Dendritic cell treated with granulocyte-macrophage colony-stimulating factor and Interleukin-4, amounts not matched to agents 40 ng/mL and 50 ng/mL, for 4 days (primary cell): ENCODE data around the gene TPP1.

Experiments used
- H3K27ac Mint-ChIP-seq: one replicate; pipeline ENCODE4 v1.8.0; 2022; ENCODE audit warnings: mild to moderate bottlenecking, mixed read lengths
- H3K27me3 Mint-ChIP-seq: one replicate; pipeline ENCODE4 v1.8.0; 2022; ENCODE audit warnings: mild to moderate bottlenecking, mixed read lengths
- H3K36me3 Mint-ChIP-seq: one replicate; pipeline ENCODE4 v1.8.0; 2022; ENCODE audit warnings: low read depth, mixed read lengths
- H3K4me1 Mint-ChIP-seq: one replicate; pipeline ENCODE4 v1.8.0; 2022; ENCODE audit warnings: low read depth, mixed read lengths
- H3K4me3 Mint-ChIP-seq: one replicate; pipeline ENCODE4 v1.8.0; 2022; ENCODE audit warnings: mild to moderate bottlenecking, moderate library complexity, mixed read lengths
- H3K9me3 Mint-ChIP-seq: one replicate; pipeline ENCODE4 v1.8.0; 2022; ENCODE audit warnings: mixed read lengths
- intact Hi-C: fragments of 100-400 bp; cut with micrococcal nuclease; formaldehyde crosslinking; loops from one replicate; pipeline ENCODE4 v1.15.0; 2022

TPP1 gene

GRCh38 chr11:6588018-6588417 lies 31.2 kb downstream of the TPP1 start:
- H3K4me1 Mint-ChIP-seq, result no peaks in the 10 kb centered on the region
- H3K4me3 Mint-ChIP-seq, result no peak overlapping the region
- peaks cover 20% of the 10 kb centered on the region for H3K9me3 Mint-ChIP-seq
- no peaks in the 10 kb centered on the region for H3K27me3 Mint-ChIP-seq
- no peak overlapping the region for H3K27ac Mint-ChIP-seq
- peaks cover 61% of the 10 kb centered on the region for H3K36me3 Mint-ChIP-seq
- intact Hi-C loops, result no loop called here

GRCh38 chr11:6587360-6587953 lies 31.8 kb downstream of the TPP1 start:
- no peak overlapping the region for H3K27ac Mint-ChIP-seq
- peaks cover 26% of the 10 kb centered on the region for H3K9me3 Mint-ChIP-seq
- peaks cover 62% of the 10 kb centered on the region for H3K36me3 Mint-ChIP-seq
- intact Hi-C loops, result no loop called here
- no peak overlapping the region for H3K4me3 Mint-ChIP-seq
- no peaks in the 10 kb centered on the region for H3K4me1 Mint-ChIP-seq
- no peaks in the 10 kb centered on the region for H3K27me3 Mint-ChIP-seq

- Mint-ChIP-seq H3K9me3 (peaks cover 27% of the 10 kb centered on the region), H3K4me3 (no peak overlapping the region), H3K4me1 (no peaks in the 10 kb centered on the region), H3K36me3 (peaks cover 55% of the 10 kb centered on the region), H3K27ac (no peak overlapping the region), H3K27me3 (no peaks in the 10 kb centered on the region)
- intact Hi-C loops, result no loop called here
Observed at GRCh38 chr11:6586434-6587359, 32.5 kb downstream of the TPP1 start.

- no peaks in the 10 kb centered on the region for H3K27me3 Mint-ChIP-seq
- H3K4me1 Mint-ChIP-seq, result no peaks in the 10 kb centered on the region
Observed at GRCh38 chr11:6584528-6584927, 34.7 kb downstream of the TPP1 start.

GRCh38 chr11:6583584-6583983 lies 35.6 kb downstream of the TPP1 start:
- Mint-ChIP-seq H3K27ac (no peak overlapping the region), H3K4me3 (no peak overlapping the region), H3K36me3 (peaks cover 64% of the 10 kb centered on the region), H3K27me3 (no peaks in the 10 kb centered on the region), H3K9me3 (peaks cover 27% of the 10 kb centered on the region), H3K4me1 (no peaks in the 10 kb centered on the region)
- intact Hi-C loops, result no loop called here

More at GRCh38 chr11:6584528-6584927, 34.7 kb downstream of the TPP1 start:
- H3K36me3 Mint-ChIP-seq, result peaks cover 62% of the 10 kb centered on the region
- no peak overlapping the region for H3K4me3 Mint-ChIP-seq
- no peak overlapping the region for H3K27ac Mint-ChIP-seq
- H3K9me3 Mint-ChIP-seq, result peaks cover 27% of the 10 kb centered on the region
- intact Hi-C loops, result no loop called here

- peaks cover 23% of the 10 kb centered on the region for H3K9me3 Mint-ChIP-seq
- H3K4me1 Mint-ChIP-seq, result peaks cover 8% of the 10 kb centered on the region
- H3K4me3 Mint-ChIP-seq, result no peak overlapping the region
- H3K36me3 Mint-ChIP-seq, result peaks cover 46% of the 10 kb centered on the region
- no peaks in the 10 kb centered on the region for H3K27me3 Mint-ChIP-seq
- intact Hi-C loops, result no loop called here
- no peak overlapping the region for H3K27ac Mint-ChIP-seq
Observed at GRCh38 chr11:6579681-6580080, 39.5 kb downstream of the TPP1 start.

GRCh38 chr11:6578134-6578533 lies 41.1 kb downstream of the TPP1 start:
- Mint-ChIP-seq H3K36me3 (peaks cover 31% of the 10 kb centered on the region), H3K4me3 (no peak overlapping the region), H3K27ac (no peak overlapping the region), H3K9me3 (peaks cover 7% of the 10 kb centered on the region), H3K27me3 (no peaks in the 10 kb centered on the region), H3K4me1 (peaks cover 8% of the 10 kb centered on the region)
- intact Hi-C loops, result no loop called here

GRCh38 chr11:6576471-6577373 lies 42.5 kb downstream of the TPP1 start:
- intact Hi-C loops, result no loop called here
- Mint-ChIP-seq H3K4me3 (no peak overlapping the region), H3K27me3 (peaks cover 3% of the 10 kb centered on the region), H3K4me1 (peaks cover 8% of the 10 kb centered on the region), H3K36me3 (peaks cover 36% of the 10 kb centered on the region), H3K9me3 (no peaks in the 10 kb centered on the region), H3K27ac (no peak overlapping the region)

- no peak overlapping the region for H3K27ac Mint-ChIP-seq
- intact Hi-C loops, result no loop called here
- H3K27me3 Mint-ChIP-seq, result peaks cover 12% of the 10 kb centered on the region
Observed at GRCh38 chr11:6574816-6575715, 44.2 kb downstream of the TPP1 start.

GRCh38 chr11:6572215-6572614 lies 47.0 kb downstream of the TPP1 start:
- no peak overlapping the region for H3K4me3 Mint-ChIP-seq
- H3K27ac Mint-ChIP-seq, result no peak overlapping the region
- peaks cover 19% of the 10 kb centered on the region for H3K36me3 Mint-ChIP-seq
- no peaks in the 10 kb centered on the region for H3K9me3 Mint-ChIP-seq
- H3K27me3 Mint-ChIP-seq, result peaks cover 12% of the 10 kb centered on the region
- intact Hi-C loops, result no loop called here
- H3K4me1 Mint-ChIP-seq, result peaks cover 17% of the 10 kb centered on the region

More at GRCh38 chr11:6574816-6575715, 44.2 kb downstream of the TPP1 start:
- H3K9me3 Mint-ChIP-seq, result no peaks in the 10 kb centered on the region
- peaks cover 30% of the 10 kb centered on the region for H3K36me3 Mint-ChIP-seq
- H3K4me3 Mint-ChIP-seq, result no peak overlapping the region
- peaks cover 8% of the 10 kb centered on the region for H3K4me1 Mint-ChIP-seq

- Mint-ChIP-seq H3K9me3 (no peaks in the 10 kb centered on the region), H3K4me1 (peaks cover 10% of the 10 kb centered on the region), H3K27me3 (peaks cover 12% of the 10 kb centered on the region), H3K27ac (no peak overlapping the region), H3K36me3 (peaks cover 19% of the 10 kb centered on the region), H3K4me3 (no peak overlapping the region)
- intact Hi-C loops, result no loop called here
Observed at GRCh38 chr11:6571434-6572008, 47.7 kb downstream of the TPP1 start.

- Mint-ChIP-seq H3K36me3 (peaks cover 19% of the 10 kb centered on the region), H3K4me3 (no peak overlapping the region), H3K27ac (no peak overlapping the region), H3K9me3 (no peaks in the 10 kb centered on the region), H3K4me1 (peaks cover 8% of the 10 kb centered on the region), H3K27me3 (peaks cover 12% of the 10 kb centered on the region)
- intact Hi-C loops, result no loop called here
Observed at GRCh38 chr11:6570691-6571427, 48.4 kb downstream of the TPP1 start.
